HL-60/S4 treated with phorbol 12-myristate 13-acetate at 8.2 ng/mL for 4 days and 3 days (cell line): Measurements from ENCODE around the gene PXDC1.
"Not testable (repeated sequence)": the region's sequence is repeated elsewhere in the genome, so short reads cannot be mapped to it uniquely, and the experiment has no call there.

Experiments
- in situ Hi-C: fragments of 300-500 bp; cut with MboI; formaldehyde crosslinking; loops from 2 replicates; pipeline ENCODE4 v1.15.0; 2022; ENCODE audit warnings: low sequenced_read_pairs

PXDC1 gene

GRCh38 chr6:3687847-3688246, 63.7 kb downstream of the PXDC1 start:
- in situ Hi-C loops: no loop called here

GRCh38 chr6:3683331-3683730, 68.2 kb downstream of the PXDC1 start:
- in situ Hi-C loops: no loop called here

- in situ Hi-C loops: no loop called here
Observed at GRCh38 chr6:3678946-3679345, 72.6 kb downstream of the PXDC1 start.

- in situ Hi-C loops: not testable (repeated sequence)
Observed at GRCh38 chr6:3677751-3678150, 73.8 kb downstream of the PXDC1 start.

- in situ Hi-C loops: not testable (repeated sequence)
Observed at GRCh38 chr6:3677351-3677750, 74.2 kb downstream of the PXDC1 start.
